GM19025 (cell line): ENCODE results near the gene MESP2.

Experiments
- ATAC-seq: cut with Tn5 transposase; IDR thresholded peaks from one replicate; pipeline ENCODE4 v1.9.1; 2021; ENCODE audit warnings: mild to moderate bottlenecking, low read depth, moderate library complexity; ENCODE audit not compliant: unreplicated experiment

The MESP2 gene

GRCh38 chr15:89812847-89813320 lies 36.8 kb downstream of the MESP2 start:
- no peak for ATAC-seq

- ATAC-seq: no peak
Observed at GRCh38 chr15:89813381-89814111, 37.4 kb downstream of the MESP2 start.

- no peak for ATAC-seq
Observed at GRCh38 chr15:89814112-89814742, 38.1 kb downstream of the MESP2 start.

GRCh38 chr15:89815769-89816168 lies 39.6 kb downstream of the MESP2 start:
- ATAC-seq: no peak

- ATAC-seq: no peak
Observed at GRCh38 chr15:89817701-89818280, 41.7 kb downstream of the MESP2 start.

GRCh38 chr15:89818287-89818686 lies 42.2 kb downstream of the MESP2 start:
- no peak for ATAC-seq

GRCh38 chr15:89820666-89821611 lies 44.8 kb downstream of the MESP2 start:
- no peak for ATAC-seq

- no peak for ATAC-seq
Observed at GRCh38 chr15:89822026-89822425, 45.9 kb downstream of the MESP2 start.

GRCh38 chr15:89822611-89822950 lies 46.4 kb downstream of the MESP2 start:
- ATAC-seq: no peak

GRCh38 chr15:89822951-89823711 lies 47.0 kb downstream of the MESP2 start:
- ATAC-seq: no peak

GRCh38 chr15:89823836-89824606 lies 47.9 kb downstream of the MESP2 start:
- no peak for ATAC-seq

- no peak for ATAC-seq
Observed at GRCh38 chr15:89824607-89824867, 48.4 kb downstream of the MESP2 start.

- ATAC-seq: no peak
Observed at GRCh38 chr15:89825271-89825940, 49.3 kb downstream of the MESP2 start.

- ATAC-seq: no peak
Observed at GRCh38 chr15:89826671-89827655, 50.8 kb downstream of the MESP2 start.

- no peak for ATAC-seq
Observed at GRCh38 chr15:89827829-89828228, 51.7 kb downstream of the MESP2 start.
